ENCODE data around the gene TMED9.

The TMED9 gene

GRCh38 chr5:177604656-177605055 lies 12.7 kb downstream of the TMED9 start:
- TF ChIP-seq TAF1 (IDR thresholded peaks at IDR 0.05; ENCODE audit: borderline replicate concordance, insufficient read depth, low read length) (no peak), POLR2AphosphoS5 (IDR thresholded peaks at IDR 0.05; ENCODE audit: low read depth, low read length) (no peak), REST (IDR thresholded peaks at IDR 0.05; ENCODE audit: insufficient read depth in 1 of 2, low read depth in 2 of 2, low read length in 2 of 2) (no peak), SIN3A (IDR thresholded peaks at IDR 0.05; ENCODE audit: borderline replicate concordance, insufficient read depth, low read length) (no peak), FOXP2 (optimal IDR thresholded peaks at IDR 0.05; ENCODE audit: borderline replicate concordance, extremely low read depth, extremely low read length, insufficient read depth) (no peak)

DNA sequence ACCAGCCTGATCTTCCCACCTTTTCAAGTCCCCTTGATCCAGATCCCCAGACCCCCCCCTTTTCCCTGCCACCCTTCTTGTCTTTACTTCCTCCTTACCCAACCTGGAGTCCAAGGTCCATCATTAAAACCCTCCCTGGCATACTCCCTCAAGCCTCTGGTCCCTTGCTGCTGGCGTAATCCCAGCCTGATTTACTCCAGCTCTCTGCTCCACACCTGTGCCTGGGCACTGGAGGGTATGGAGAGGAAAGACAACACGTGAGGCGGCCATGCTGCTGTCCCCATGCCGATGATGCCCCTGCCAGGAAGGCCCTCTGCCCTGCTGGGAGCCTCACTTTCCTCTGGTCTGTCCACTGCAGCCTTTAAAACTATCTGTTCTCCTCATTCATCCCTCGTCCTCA lies 13.1 kb downstream of the TMED9 start:
- TF ChIP-seq SIN3A (IDR thresholded peaks at IDR 0.05; ENCODE audit: borderline replicate concordance, insufficient read depth, low read length) (no peak), REST (IDR thresholded peaks at IDR 0.05; ENCODE audit: insufficient read depth in 1 of 2, low read depth in 2 of 2, low read length in 2 of 2) (no peak), TAF1 (IDR thresholded peaks at IDR 0.05; ENCODE audit: borderline replicate concordance, insufficient read depth, low read length) (no peak), POLR2AphosphoS5 (IDR thresholded peaks at IDR 0.05; ENCODE audit: low read depth, low read length) (no peak), FOXP2 (optimal IDR thresholded peaks at IDR 0.05; ENCODE audit: borderline replicate concordance, extremely low read depth, extremely low read length, insufficient read depth) (no peak)

DNA sequence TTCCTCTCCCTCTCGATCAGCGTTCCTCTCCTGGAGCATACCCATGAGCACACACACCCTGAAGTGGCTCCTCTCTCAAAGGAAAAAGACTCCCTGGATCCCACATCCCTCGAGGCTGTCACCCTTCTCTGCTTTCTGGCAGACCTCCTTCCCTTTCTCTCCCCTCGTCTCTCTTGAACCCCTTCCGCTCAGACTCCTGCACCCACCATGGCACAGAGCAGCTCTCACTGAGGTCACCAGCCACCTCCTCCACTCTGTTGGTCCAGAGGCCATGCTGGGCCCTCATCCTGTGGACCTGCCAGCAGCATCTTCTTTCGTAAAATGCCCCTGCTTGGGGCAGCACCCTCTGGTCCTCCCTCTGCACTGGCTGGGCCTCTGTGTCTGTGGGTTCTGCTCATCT lies 13.7 kb downstream of the TMED9 start:
- TF ChIP-seq POLR2AphosphoS5 (IDR thresholded peaks at IDR 0.05; ENCODE audit: low read depth, low read length) (no peak), REST (IDR thresholded peaks at IDR 0.05; ENCODE audit: insufficient read depth in 1 of 2, low read depth in 2 of 2, low read length in 2 of 2) (no peak), FOXP2 (optimal IDR thresholded peaks at IDR 0.05; ENCODE audit: borderline replicate concordance, extremely low read depth, extremely low read length, insufficient read depth) (no peak), TAF1 (IDR thresholded peaks at IDR 0.05; ENCODE audit: borderline replicate concordance, insufficient read depth, low read length) (no peak)

DNA sequence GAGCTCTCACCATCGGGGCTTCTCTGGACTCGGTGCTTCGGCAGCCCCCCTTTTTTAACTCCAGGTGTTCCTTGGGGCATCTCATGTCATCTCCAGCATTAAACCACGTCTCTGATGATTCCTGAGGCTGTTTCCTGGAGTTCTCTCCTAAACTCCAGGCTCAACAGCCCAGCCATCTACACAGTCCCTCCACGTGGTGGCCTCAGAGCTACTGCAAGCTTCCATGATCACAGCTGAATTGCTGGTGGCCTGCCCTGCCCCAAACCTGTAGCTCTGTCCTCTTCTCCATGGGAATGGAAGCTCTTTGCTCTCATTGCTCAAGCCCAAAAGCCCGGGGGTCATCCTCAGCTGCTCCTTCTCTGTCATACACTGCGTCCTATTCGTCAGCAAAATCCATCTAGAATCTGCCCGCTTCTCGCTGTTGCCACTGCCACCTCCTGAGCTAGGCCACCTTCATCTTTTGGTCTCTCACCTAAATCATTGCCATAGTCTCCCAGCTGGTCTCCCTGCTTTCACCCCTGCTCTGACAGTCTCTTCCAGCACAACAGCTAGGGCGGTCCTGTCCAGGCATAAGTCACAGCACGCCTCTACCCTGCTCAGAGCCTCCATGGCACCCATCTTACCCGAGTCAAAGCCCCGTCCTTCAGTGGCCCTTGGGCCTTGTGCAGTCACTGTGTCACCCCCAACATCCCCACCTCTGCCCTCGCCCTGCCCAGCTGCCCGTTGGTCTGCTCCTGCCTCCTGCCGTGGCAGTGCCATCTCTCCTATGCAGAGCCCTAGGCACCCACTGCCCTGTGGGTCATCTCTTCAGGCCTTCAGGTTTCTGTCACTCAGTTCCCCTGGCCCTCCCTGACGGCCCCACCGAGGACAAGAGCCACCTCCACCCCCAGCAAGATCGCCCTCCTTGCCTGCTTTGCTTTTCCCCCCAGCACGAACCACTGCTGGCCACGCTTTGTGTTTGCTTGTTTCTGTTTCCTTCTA lies 14.4 kb downstream of the TMED9 start:
- TF ChIP-seq FOXP2 (optimal IDR thresholded peaks at IDR 0.05; ENCODE audit: borderline replicate concordance, extremely low read depth, extremely low read length, insufficient read depth) (no peak), TAF1 (IDR thresholded peaks at IDR 0.05; ENCODE audit: borderline replicate concordance, insufficient read depth, low read length) (no peak), POLR2AphosphoS5 (IDR thresholded peaks at IDR 0.05; ENCODE audit: low read depth, low read length) (no peak), REST (IDR thresholded peaks at IDR 0.05; ENCODE audit: insufficient read depth in 1 of 2, low read depth in 2 of 2, low read length in 2 of 2) (no peak), SIN3A (IDR thresholded peaks at IDR 0.05; ENCODE audit: borderline replicate concordance, insufficient read depth, low read length) (no peak)
